HAP-1 (cell line): Measurements from ENCODE around the gene SALL4.

Experiments used
- DNase-seq, 2 experiments: peaks; one replicate each; pipeline ENCODE4 v3.0.0-alpha.2; 2016 to 2020; ENCODE audit warnings: low spot score in 2 of 2
- H3K27me3 ChIP-seq: fragments of 250-450 bp; sonication (Bioruptor Pico); 2 replicates; pipeline ENCODE4 v1.5.1; 2020; ENCODE audit warnings: low read depth, mild to moderate bottlenecking, moderate library complexity
- H3K36me3 ChIP-seq: fragments of 250-450 bp; sonication (Bioruptor Pico); replicated peaks from 2 replicates; pipeline ENCODE4 v1.5.1; 2020; ENCODE audit warnings: mild to moderate bottlenecking
- H3K4me1 ChIP-seq: fragments of 250-450 bp; sonication (Bioruptor Pico); 2 replicates; pipeline ENCODE4 v1.5.1; 2020; ENCODE audit warnings: mild to moderate bottlenecking
- H3K4me3 ChIP-seq: fragments of 250-450 bp; sonication (Bioruptor Pico); 2 replicates; pipeline ENCODE4 v1.5.1; 2020; ENCODE audit warnings: mild to moderate bottlenecking, moderate library complexity
- H3K9me3 ChIP-seq: fragments of 250-450 bp; sonication (Bioruptor Pico); 2 replicates; pipeline ENCODE4 v1.5.1; 2020; ENCODE audit warnings: mild to moderate bottlenecking, moderate library complexity
- in situ Hi-C: fragments of 300-500 bp; cut with MboI; formaldehyde crosslinking; loops from 3 replicates; pipeline ENCODE4 v1.14.3; 2020; ENCODE audit warnings: low sequenced_read_pairs, inconsistent platforms, mixed read lengths

SALL4 gene

DNA sequence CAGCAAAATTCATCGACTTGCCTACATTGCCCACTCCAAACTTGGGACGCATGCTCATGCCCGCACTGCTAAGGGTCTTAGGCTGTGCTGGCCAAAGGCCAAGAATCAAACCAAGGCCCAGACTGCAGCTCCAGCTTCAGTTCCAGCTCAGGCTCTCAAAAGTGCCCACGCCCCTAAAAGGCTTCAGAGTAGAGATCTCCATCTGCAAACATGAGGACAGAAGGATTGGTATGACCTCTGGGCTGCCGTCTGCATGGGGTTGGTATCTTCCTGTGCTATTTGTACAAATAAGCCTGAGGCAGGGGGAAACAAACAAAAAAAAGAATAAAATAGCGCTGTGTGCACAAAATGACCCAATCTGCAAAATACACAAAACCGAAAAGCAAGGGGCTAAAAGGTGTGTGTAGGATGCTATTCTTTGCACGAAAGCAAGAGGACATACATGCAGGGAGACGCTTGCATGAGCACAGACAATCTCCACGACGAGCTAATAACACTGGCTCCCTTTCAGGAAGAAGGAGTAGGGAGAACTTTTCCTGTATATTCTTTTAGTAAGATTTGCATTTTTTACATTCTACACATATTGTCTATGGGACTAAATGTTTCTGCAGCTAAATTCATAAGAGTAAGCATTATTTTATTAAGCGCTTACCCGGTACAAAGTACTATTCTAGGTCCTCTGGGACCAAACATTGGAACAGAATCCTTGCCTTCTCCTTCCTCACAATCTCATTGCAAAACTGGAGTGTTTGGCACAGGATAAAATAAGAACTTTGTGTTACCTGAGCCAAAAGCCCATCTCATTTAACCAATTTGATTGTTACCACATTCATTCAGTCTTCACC lies 67.2 kb downstream of the SALL4 start:
- H3K4me1 ChIP-seq = no peaks in the 10 kb centered on the region
- no peaks in the 10 kb centered on the region for H3K9me3 ChIP-seq
- no peak for DNase-seq
- H3K4me3 ChIP-seq = no peak overlapping the region
- in situ Hi-C loops = no loop called here
- no peaks in the 10 kb centered on the region for H3K27me3 ChIP-seq
- no peaks in the 10 kb centered on the region for H3K36me3 ChIP-seq

DNA sequence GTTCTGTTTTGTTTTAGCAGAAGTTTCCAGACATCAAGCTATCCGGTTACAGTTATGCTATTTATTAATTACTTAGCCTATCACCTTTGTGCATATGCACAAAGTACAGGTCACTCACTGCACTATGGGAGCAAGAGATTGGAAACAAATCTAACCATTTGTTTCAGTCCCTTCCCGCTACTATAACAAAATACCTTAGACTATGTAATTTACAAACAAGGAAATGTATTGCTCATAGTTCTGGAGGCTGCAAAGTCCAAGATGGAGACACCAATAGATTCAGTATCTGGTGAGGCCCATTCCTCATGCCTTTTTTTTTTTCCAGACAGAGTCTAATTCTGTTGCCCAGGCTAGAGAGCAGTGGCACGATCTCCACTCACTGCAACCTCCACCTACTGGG lies 69.3 kb downstream of the SALL4 start:
- in situ Hi-C loops = no loop called here
- Histone ChIP-seq H3K27me3 (no peaks in the 10 kb centered on the region), H3K4me1 (no peaks in the 10 kb centered on the region), H3K4me3 (no peak overlapping the region), H3K9me3 (no peaks in the 10 kb centered on the region), H3K36me3 (no peaks in the 10 kb centered on the region)
- DNase-seq = no peak
